CD4-positive, alpha-beta T cell (primary cell): ENCODE results near the gene C7orf33. TPM values are rescaled to one million over a fixed set of nuclear protein-coding genes. Genes with fewer than 3 reads are reported as not detected.
"Not testable (repeated sequence)": the region's sequence is repeated elsewhere in the genome, so short reads cannot be mapped to it uniquely, and the experiment has no call there.

Source experiments
- ATAC-seq: fragments of 200-7000 bp; cut with Tn5 transposase; one replicate; pipeline ENCODE4 v1.10.0; 2022; ENCODE audit warnings: mild to moderate bottlenecking; ENCODE audit not compliant: poor library complexity
- CTCF ChIA-PET: fragments of 350-600 bp; sonication (Branson Sonifier 250); formaldehyde crosslinking; loops from one replicate; lab custom pipeline; 2021; ENCODE audit warnings: antibody characterized with exemption, inconsistent platforms; lab: Charles Lee
- POLR2A ChIA-PET: fragments of 350-600 bp; sonication (Branson Sonifier 250); formaldehyde crosslinking; loops from one replicate; lab custom pipeline; 2021; ENCODE audit warnings: antibody characterized with exemption, inconsistent platforms; lab: Charles Lee
- DNase-seq, 14 experiments: peaks; one replicate each; pipeline ENCODE4 v3.0.0-alpha.2; 2013 to 2020; ENCODE audit warnings: mixed read lengths in 2 of 14
- H3K27ac ChIP-seq, 2 donors: one replicate each; pipeline versions ENCODE4 v1.5.1 to v1.7.0; 2013; ENCODE audit warnings: low read length in 2 of 2, low read depth in 1 of 2, mild to moderate bottlenecking in 1 of 2
- H3K27me3 ChIP-seq, 2 experiments: 1 replicate in 1 of 2; 2 replicates in 1 of 2; pipeline versions ENCODE4 v1.6.1 to v1.7.0; 2013; ENCODE audit warnings: low read length in 2 of 2, control low read depth in 1 of 2, mild to moderate bottlenecking in 1 of 2, moderate library complexity in 1 of 2; ENCODE audit not compliant: insufficient read depth in 2 of 2, control insufficient read depth in 1 of 2
- H3K36me3 ChIP-seq: one replicate; pipeline ENCODE4 v1.6.1; 2013; ENCODE audit warnings: low read length, control low read depth; ENCODE audit not compliant: insufficient read depth
- H3K4me1 ChIP-seq: one replicate; pipeline ENCODE4 v1.6.1; 2013; ENCODE audit warnings: low read length, control low read depth; ENCODE audit not compliant: insufficient read depth
- H3K4me3 ChIP-seq: one replicate; pipeline ENCODE4 v1.5.1; 2013; ENCODE audit warnings: mild to moderate bottlenecking, low read length, moderate library complexity
- H3K9me3 ChIP-seq, 2 experiments: 1 replicate in 1 of 2; 2 replicates in 1 of 2; pipeline versions ENCODE4 v1.6.1 to v1.7.0; 2013; ENCODE audit warnings: low read length in 2 of 2, mild to moderate bottlenecking in 2 of 2, control low read depth in 1 of 2, moderate library complexity in 1 of 2; ENCODE audit not compliant: control insufficient read depth in 1 of 2, insufficient read depth in 1 of 2
- H3K27ac Mint-ChIP-seq: one replicate; pipeline ENCODE4 v1.8.0; 2020; ENCODE audit warnings: mixed read lengths
- H3K27me3 Mint-ChIP-seq: one replicate; pipeline ENCODE4 v1.8.0; 2021; ENCODE audit warnings: mixed read lengths
- H3K36me3 Mint-ChIP-seq: one replicate; pipeline ENCODE4 v1.8.0; 2021; ENCODE audit warnings: low read depth, mixed read lengths
- H3K4me1 Mint-ChIP-seq: one replicate; pipeline ENCODE4 v1.8.0; 2021; ENCODE audit warnings: low read depth, mixed read lengths
- H3K4me3 Mint-ChIP-seq: one replicate; pipeline ENCODE4 v1.8.0; 2020; ENCODE audit warnings: mild to moderate bottlenecking, mixed read lengths
- H3K9me3 Mint-ChIP-seq: one replicate; pipeline ENCODE4 v1.8.0; 2020; ENCODE audit warnings: mixed read lengths
- intact Hi-C, 2 experiments: fragments of 100-400 bp; cut with DNase I in 1 of 2; cut with micrococcal nuclease in 1 of 2; formaldehyde crosslinking; loops; one replicate each; pipeline versions ENCODE4 v1.15.1 to v1.9.0; 2023 to 2025; cut with DNase I, micrococcal nuclease
- total RNA-seq, 174 experiments: library from RNA in 2 of 174; stranded (reverse) in 2 of 174; gene quantifications; one replicate each; pipeline ENCODE4 v1.2.3 and lab custom pipeline; 2021 to 2026
- TF ChIP-seq, protein P1 (sequence below): fragments of 200-600 bp; IDR thresholded peaks from one replicate; pipeline ENCODE4 v1.8.0; 2022; ENCODE audit warnings: antibody characterized with exemption, mild to moderate bottlenecking

C7orf33 gene
- total RNA-seq, 2 experiments from 2014 or later, result not detected

DNA sequence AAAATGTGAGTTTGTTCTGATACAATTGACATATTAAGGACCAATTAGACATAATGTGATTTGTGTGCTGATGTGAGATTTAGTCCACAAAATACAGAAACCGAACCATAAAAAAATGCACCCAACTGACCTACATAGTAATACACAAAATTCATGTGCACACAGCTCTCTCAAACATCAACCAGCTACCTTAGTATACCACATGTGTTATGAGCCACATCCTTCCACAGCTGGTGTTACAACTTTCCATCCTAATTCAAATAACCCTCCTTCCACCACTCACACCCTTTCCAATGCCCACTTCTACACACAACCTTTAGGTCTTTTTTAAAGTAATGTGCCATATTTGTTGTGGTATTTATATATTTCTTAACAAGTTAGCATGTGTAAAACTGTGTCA, 31.7 kb upstream of the C7orf33 start:
- POLR2A ChIA-PET, result no interaction called here
- ATAC-seq, result no peak
- peaks cover 15% of the 10 kb centered on the region for H3K4me1 Mint-ChIP-seq
- peaks cover 32% of the 10 kb centered on the region for H3K27me3 Mint-ChIP-seq
- Histone ChIP-seq H3K27me3 (no peaks in the 10 kb centered on the region), H3K9me3 (no peaks in the 10 kb centered on the region), H3K36me3 (no peaks in the 10 kb centered on the region), H3K27ac (no peak overlapping the region), H3K4me3 (no peak overlapping the region), H3K4me1 (peaks cover 12% of the 10 kb centered on the region)
- H3K27ac Mint-ChIP-seq, result no peak overlapping the region
- no peak overlapping the region for H3K4me3 Mint-ChIP-seq
- TF ChIP-seq, protein P1, sequence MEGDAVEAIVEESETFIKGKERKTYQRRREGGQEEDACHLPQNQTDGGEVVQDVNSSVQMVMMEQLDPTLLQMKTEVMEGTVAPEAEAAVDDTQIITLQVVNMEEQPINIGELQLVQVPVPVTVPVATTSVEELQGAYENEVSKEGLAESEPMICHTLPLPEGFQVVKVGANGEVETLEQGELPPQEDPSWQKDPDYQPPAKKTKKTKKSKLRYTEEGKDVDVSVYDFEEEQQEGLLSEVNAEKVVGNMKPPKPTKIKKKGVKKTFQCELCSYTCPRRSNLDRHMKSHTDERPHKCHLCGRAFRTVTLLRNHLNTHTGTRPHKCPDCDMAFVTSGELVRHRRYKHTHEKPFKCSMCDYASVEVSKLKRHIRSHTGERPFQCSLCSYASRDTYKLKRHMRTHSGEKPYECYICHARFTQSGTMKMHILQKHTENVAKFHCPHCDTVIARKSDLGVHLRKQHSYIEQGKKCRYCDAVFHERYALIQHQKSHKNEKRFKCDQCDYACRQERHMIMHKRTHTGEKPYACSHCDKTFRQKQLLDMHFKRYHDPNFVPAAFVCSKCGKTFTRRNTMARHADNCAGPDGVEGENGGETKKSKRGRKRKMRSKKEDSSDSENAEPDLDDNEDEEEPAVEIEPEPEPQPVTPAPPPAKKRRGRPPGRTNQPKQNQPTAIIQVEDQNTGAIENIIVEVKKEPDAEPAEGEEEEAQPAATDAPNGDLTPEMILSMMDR, result no peak
- intact Hi-C loops, result no loop called here
- no peaks in the 10 kb centered on the region for H3K9me3 Mint-ChIP-seq
- DNase-seq, result no peak
- no peaks in the 10 kb centered on the region for H3K36me3 Mint-ChIP-seq
- CTCF ChIA-PET, result no interaction called here

DNA sequence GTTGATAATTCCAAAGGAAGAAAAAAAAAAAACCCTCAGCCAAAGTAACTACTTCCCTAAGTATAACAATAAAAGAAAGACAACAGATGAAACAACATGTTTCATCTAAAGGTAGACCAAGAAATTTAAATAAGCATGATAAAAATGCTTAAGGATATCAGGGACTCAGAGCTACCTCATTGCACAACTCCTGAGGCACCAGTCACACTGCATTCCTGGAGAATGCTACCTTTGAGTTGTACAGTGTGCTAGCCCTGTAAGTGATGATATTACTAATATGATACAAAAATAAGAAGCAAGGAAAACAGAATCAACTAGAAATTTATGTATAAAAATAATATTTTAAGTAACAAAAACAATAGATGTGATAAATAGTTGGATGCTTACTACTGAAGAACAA, 29.5 kb upstream of the C7orf33 start:
- intact Hi-C loops, result no loop called here
- H3K27ac Mint-ChIP-seq, result no peak overlapping the region
- H3K4me3 Mint-ChIP-seq, result no peak overlapping the region
- H3K4me1 Mint-ChIP-seq, result peaks cover 15% of the 10 kb centered on the region
- no peaks in the 10 kb centered on the region for H3K36me3 Mint-ChIP-seq
- peaks cover 28% of the 10 kb centered on the region for H3K27me3 Mint-ChIP-seq
- no peaks in the 10 kb centered on the region for H3K27me3 ChIP-seq
- H3K36me3 ChIP-seq, result no peaks in the 10 kb centered on the region
- H3K9me3 Mint-ChIP-seq, result no peaks in the 10 kb centered on the region
- no peak overlapping the region for H3K4me3 ChIP-seq
- CTCF ChIA-PET, result no interaction called here
- H3K4me1 ChIP-seq, result peaks cover 9% of the 10 kb centered on the region
- POLR2A ChIA-PET, result no interaction called here
- ATAC-seq (no peak), DNase-seq (no peak)
- H3K27ac ChIP-seq, result no peak overlapping the region
- TF ChIP-seq, protein P1, result no peak
- H3K9me3 ChIP-seq, result no peaks in the 10 kb centered on the region

DNA sequence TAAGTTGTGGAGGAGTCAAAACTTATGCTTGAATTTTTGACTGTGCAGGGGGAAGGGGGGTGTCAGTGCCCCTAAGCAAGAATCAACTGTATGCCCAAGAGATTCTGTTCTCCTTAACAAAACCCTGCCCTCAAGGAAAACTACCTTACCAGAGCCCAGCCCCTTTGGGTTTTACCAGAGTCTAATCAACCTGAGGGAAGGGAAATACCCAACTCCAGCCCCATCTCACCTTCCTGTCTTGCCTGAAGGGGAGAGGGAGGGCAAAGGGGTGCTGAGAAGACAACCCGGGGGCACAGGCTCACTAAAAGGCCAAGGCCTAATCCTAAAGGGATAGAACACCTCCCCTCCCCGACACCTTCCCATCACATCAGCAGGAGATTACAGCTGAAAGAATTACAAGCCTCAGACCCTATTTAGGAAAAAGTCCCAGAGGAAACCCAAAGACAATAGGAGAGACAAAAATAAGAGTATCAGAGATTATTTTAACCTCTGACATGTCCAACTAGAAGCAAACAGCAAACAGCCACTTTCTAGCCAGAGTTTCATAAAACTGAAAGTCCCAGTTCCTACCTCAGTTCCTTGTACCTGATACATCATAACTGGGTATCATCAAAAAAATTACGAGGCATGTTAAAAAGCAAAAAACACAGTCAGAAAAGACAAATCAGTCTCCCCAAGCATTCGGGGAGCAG, 26.8 kb upstream of the C7orf33 start:
- CTCF ChIA-PET, result interaction anchor here (0.9 kb wide), 1 partner anchor 12 kb away, joined by 3 read pairs; no protein-coding TSS in a partner anchor
- ATAC-seq (no peak), DNase-seq (no peak)
- no peak overlapping the region for H3K4me3 ChIP-seq
- no peaks in the 10 kb centered on the region for H3K9me3 Mint-ChIP-seq
- no peaks in the 10 kb centered on the region for H3K36me3 Mint-ChIP-seq
- POLR2A ChIA-PET, result no interaction called here
- no peaks in the 10 kb centered on the region for H3K36me3 ChIP-seq
- no peaks in the 10 kb centered on the region for H3K9me3 ChIP-seq
- peak overlapping the region; percentile 17 for H3K27ac Mint-ChIP-seq
- TF ChIP-seq, protein P1, result no peak
- intact Hi-C loops, result no loop called here
- H3K27ac ChIP-seq, result no peak overlapping the region
- peaks cover 21% of the 10 kb centered on the region for H3K27me3 Mint-ChIP-seq
- H3K4me1 ChIP-seq, result peaks cover 9% of the 10 kb centered on the region
- H3K27me3 ChIP-seq, result no peaks in the 10 kb centered on the region
- peaks cover 15% of the 10 kb centered on the region for H3K4me1 Mint-ChIP-seq
- H3K4me3 Mint-ChIP-seq, result peak overlapping the region; percentile 40

GRCh38 chr7:148564275-148564951, 26.2 kb upstream of the C7orf33 start:
- Mint-ChIP-seq H3K27ac (peak overlapping the region; percentile 17), H3K4me3 (peak overlapping the region; percentile 40), H3K27me3 (peaks cover 14% of the 10 kb centered on the region), H3K4me1 (peaks cover 15% of the 10 kb centered on the region)
- H3K36me3 ChIP-seq, H3K4me3 ChIP-seq, intact Hi-C loops, H3K27ac ChIP-seq, H3K36me3 Mint-ChIP-seq, H3K4me1 ChIP-seq, H3K27me3 ChIP-seq, ATAC-seq, H3K9me3 Mint-ChIP-seq, H3K9me3 ChIP-seq: not testable (repeated sequence)
- ChIA-PET CTCF (interaction anchor here (0.9 to 1.1 kb wide), 2 partner anchors 10 to 11 kb away, joined by 3 read pairs; no protein-coding TSS in a partner anchor), POLR2A (interaction anchor here (1.0 kb wide), 1 partner anchor 134 kb away, joined by 4 read pairs; the partner anchor contains the start of gene CUL1)
- peak in 5 of 14 experiments; percentile 0 to 45 (median 26) for DNase-seq
